GM21529 (cell line): ENCODE measurements around the gene SMG6.
"Not testable (repeated sequence)": the region's sequence is repeated elsewhere in the genome, so short reads cannot be mapped to it uniquely, and the experiment has no call there.

Experiments
- ATAC-seq: cut with Tn5 transposase; IDR thresholded peaks from one replicate; pipeline ENCODE4 v1.9.1; 2021; ENCODE audit not compliant: unreplicated experiment

SMG6 gene

GRCh38 chr17:2207815-2208515, 95.6 kb downstream of the SMG6 start:
- ATAC-seq: no peak

- ATAC-seq: no peak
Observed at GRCh38 chr17:2204393-2204792, 99.2 kb downstream of the SMG6 start.

GRCh38 chr17:2203818-2204217, 99.8 kb downstream of the SMG6 start:
- no peak for ATAC-seq

- no peak for ATAC-seq
Observed at GRCh38 chr17:2202996-2203575, 100.5 kb downstream of the SMG6 start.

- no peak for ATAC-seq
Observed at GRCh38 chr17:2202302-2202995, 101.1 kb downstream of the SMG6 start.

GRCh38 chr17:2199386-2199785, 104.2 kb downstream of the SMG6 start:
- not testable (repeated sequence) for ATAC-seq

- ATAC-seq: no peak
Observed at GRCh38 chr17:2198927-2199326, 104.7 kb downstream of the SMG6 start.

GRCh38 chr17:2197271-2197670, 106.3 kb downstream of the SMG6 start:
- ATAC-seq: no peak

GRCh38 chr17:2195729-2196128, 107.9 kb downstream of the SMG6 start:
- ATAC-seq: no peak

- ATAC-seq: no peak
Observed at GRCh38 chr17:2194889-2195335, 108.7 kb downstream of the SMG6 start.

- no peak for ATAC-seq
Observed at GRCh38 chr17:2192367-2193057, 111.1 kb downstream of the SMG6 start.

- no peak for ATAC-seq
Observed at GRCh38 chr17:2191785-2192184, 111.8 kb downstream of the SMG6 start.

GRCh38 chr17:2191227-2191626, 112.4 kb downstream of the SMG6 start:
- no peak for ATAC-seq

GRCh38 chr17:2190014-2190413, 113.6 kb downstream of the SMG6 start:
- ATAC-seq: no peak

- ATAC-seq: no peak
Observed at GRCh38 chr17:2188971-2189630, 114.5 kb downstream of the SMG6 start.

- no peak for ATAC-seq
Observed at GRCh38 chr17:2187758-2188157, 115.8 kb downstream of the SMG6 start.

- ATAC-seq: no peak
Observed at GRCh38 chr17:2186937-2187336, 116.6 kb downstream of the SMG6 start.

GRCh38 chr17:2184993-2185931, 118.3 kb downstream of the SMG6 start:
- no peak for ATAC-seq

GRCh38 chr17:2183346-2183745, 120.2 kb downstream of the SMG6 start:
- no peak for ATAC-seq

GRCh38 chr17:2181897-2182448, 121.6 kb downstream of the SMG6 start:
- ATAC-seq: no peak
